MM.1S (cell line): ENCODE results near the gene CGRRF1.

Source experiments
- CTCF ChIP-seq: fragments of 300-600 bp; sonication (generic); IDR thresholded peaks from 2 replicates; pipeline ENCODE4 v1.5.1; 2016; ENCODE audit warnings: antibody characterized with exemption, low read length, mixed read lengths
- EZH2 ChIP-seq: fragments of 300-600 bp; sonication (generic); optimal IDR thresholded peaks from 2 replicates; pipeline ENCODE3; 2017; ENCODE audit warnings: low read depth, mild to moderate bottlenecking, antibody characterized with exemption, low read length, mixed read lengths
- EZH2phosphoT487 ChIP-seq: fragments of 300-600 bp; sonication (generic); IDR thresholded peaks from 2 replicates; pipeline ENCODE4 v1.6.1; 2018; ENCODE audit warnings: antibody characterized with exemption, low read length

GRCh38 chr14:54501480-54501879 is 8.2 kb upstream of the CGRRF1 start:
- TF ChIP-seq CTCF (no peak), EZH2phosphoT487 (no peak), EZH2 (no peak)
